ENCODE data around the gene LYST.

DNA sequence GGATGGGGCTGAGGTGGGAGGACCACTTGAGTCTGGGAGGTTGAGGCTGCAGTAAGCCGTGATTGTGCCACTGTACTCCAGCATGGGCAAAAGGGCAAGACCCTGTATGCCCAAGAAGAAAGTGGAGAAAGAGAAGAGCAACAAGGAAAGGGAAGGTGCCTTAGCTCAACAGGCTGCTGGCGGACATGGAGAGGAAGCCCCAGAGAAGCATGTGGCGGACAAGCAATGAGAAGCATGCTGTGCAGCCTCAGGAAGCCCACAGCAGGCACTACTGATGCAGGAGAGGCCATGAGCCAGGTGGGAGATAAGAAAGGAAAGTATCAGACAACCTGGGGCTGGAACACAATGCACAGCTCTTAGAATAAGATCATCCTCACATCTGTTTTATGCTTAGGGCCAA is 184.5 kb downstream of the LYST start:
- TF ChIP-seq, protein P1, sequence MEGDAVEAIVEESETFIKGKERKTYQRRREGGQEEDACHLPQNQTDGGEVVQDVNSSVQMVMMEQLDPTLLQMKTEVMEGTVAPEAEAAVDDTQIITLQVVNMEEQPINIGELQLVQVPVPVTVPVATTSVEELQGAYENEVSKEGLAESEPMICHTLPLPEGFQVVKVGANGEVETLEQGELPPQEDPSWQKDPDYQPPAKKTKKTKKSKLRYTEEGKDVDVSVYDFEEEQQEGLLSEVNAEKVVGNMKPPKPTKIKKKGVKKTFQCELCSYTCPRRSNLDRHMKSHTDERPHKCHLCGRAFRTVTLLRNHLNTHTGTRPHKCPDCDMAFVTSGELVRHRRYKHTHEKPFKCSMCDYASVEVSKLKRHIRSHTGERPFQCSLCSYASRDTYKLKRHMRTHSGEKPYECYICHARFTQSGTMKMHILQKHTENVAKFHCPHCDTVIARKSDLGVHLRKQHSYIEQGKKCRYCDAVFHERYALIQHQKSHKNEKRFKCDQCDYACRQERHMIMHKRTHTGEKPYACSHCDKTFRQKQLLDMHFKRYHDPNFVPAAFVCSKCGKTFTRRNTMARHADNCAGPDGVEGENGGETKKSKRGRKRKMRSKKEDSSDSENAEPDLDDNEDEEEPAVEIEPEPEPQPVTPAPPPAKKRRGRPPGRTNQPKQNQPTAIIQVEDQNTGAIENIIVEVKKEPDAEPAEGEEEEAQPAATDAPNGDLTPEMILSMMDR (IDR thresholded peaks at IDR 0.05; ENCODE audit: low read depth, low read length, poor library complexity, severe bottlenecking): no peak
- no peak for TF ChIP-seq EZH2phosphoT487 (IDR thresholded peaks at IDR 0.05; ENCODE audit: borderline replicate concordance, low read length)

Data from DOHH2 (cell line).